K562 (cell line): ENCODE measurements around the gene WDR45B.

Source experiments
- FOXP4 ChIP-seq: sonication (generic); formaldehyde crosslinking; IDR thresholded peaks from 2 replicates; pipeline ENCODE4 v1.8.0; 2022; ENCODE audit warnings: mild to moderate bottlenecking, missing genetic modification reagents, borderline replicate concordance
- USF2 ChIP-seq: sonication (generic); formaldehyde crosslinking; IDR thresholded peaks from 2 replicates; pipeline ENCODE4 v1.5.0; 2020; ENCODE audit warnings: missing genetic modification reagents
- ZNF583 ChIP-seq: fragments of 250-450 bp; sonication (Bioruptor Pico); IDR thresholded peaks from 2 replicates; pipeline ENCODE4 v1.4.0; 2020

- TF ChIP-seq USF2 (CRISPR knock-in tag), result no peak
- TF ChIP-seq ZNF583 (CRISPR knock-in tag), result no peak
- TF ChIP-seq FOXP4, result no peak
Observed at GRCh38 chr17:82583720-82584234, 64.5 kb downstream of the WDR45B start.
